Endodermal cell (in vitro differentiated cells): Measurements from ENCODE around the gene MPHOSPH10. TPM values are rescaled to one million over a fixed set of nuclear protein-coding genes. Genes with fewer than 3 reads are reported as not detected.

Source experiments
- DNase-seq: peaks from one replicate; pipeline ENCODE4 v3.0.0-alpha.2; 2017
- H3K27ac ChIP-seq: 2 replicates; pipeline ENCODE4 v1.5.1; 2013; ENCODE audit warnings: mild to moderate bottlenecking, low read depth, low read length, moderate library complexity
- H3K27me3 ChIP-seq: 2 replicates; pipeline ENCODE4 v1.6.1; 2013; ENCODE audit warnings: mild to moderate bottlenecking, low read length, moderate library complexity; ENCODE audit not compliant: insufficient read depth, control insufficient read depth, poor library complexity, severe bottlenecking
- H3K36me3 ChIP-seq: 2 replicates; pipeline ENCODE4 v1.7.0; 2013; ENCODE audit warnings: mild to moderate bottlenecking, low read length, moderate library complexity; ENCODE audit not compliant: control insufficient read depth, insufficient read depth
- H3K4me1 ChIP-seq: one replicate; pipeline ENCODE4 v1.7.0; 2013; ENCODE audit warnings: low read length; ENCODE audit not compliant: control insufficient read depth, insufficient read depth
- H3K4me3 ChIP-seq: 2 replicates; pipeline ENCODE4 v1.5.1; 2013; ENCODE audit warnings: mild to moderate bottlenecking, low read length, moderate library complexity
- H3K9ac ChIP-seq: 2 replicates; pipeline ENCODE4 v1.6.1; 2013; ENCODE audit warnings: mild to moderate bottlenecking, low read length, moderate library complexity; ENCODE audit not compliant: poor library complexity, severe bottlenecking; ENCODE audit errors: extremely low read depth
- H3K9me3 ChIP-seq: 2 replicates; pipeline ENCODE4 v1.6.1; 2013; ENCODE audit warnings: mild to moderate bottlenecking, low read length, moderate library complexity; ENCODE audit not compliant: control insufficient read depth
- H3K27ac Mint-ChIP-seq: 2 replicates; pipeline ENCODE4 v1.8.0; 2020; ENCODE audit warnings: mixed read lengths
- H3K27me3 Mint-ChIP-seq: 2 replicates; pipeline ENCODE4 v1.8.0; 2021; ENCODE audit warnings: mild to moderate bottlenecking, mixed read lengths; ENCODE audit not compliant: insufficient read depth
- H3K36me3 Mint-ChIP-seq: 2 replicates; pipeline ENCODE4 v1.8.0; 2020; ENCODE audit warnings: low read depth, mixed read lengths
- H3K4me1 Mint-ChIP-seq: 2 replicates; pipeline ENCODE4 v1.8.0; 2020; ENCODE audit warnings: mixed read lengths
- H3K4me3 Mint-ChIP-seq: 2 replicates; pipeline ENCODE4 v1.8.0; 2020; ENCODE audit warnings: mild to moderate bottlenecking, moderate library complexity, mixed read lengths
- H3K9me3 Mint-ChIP-seq: 2 replicates; pipeline ENCODE4 v1.8.0; 2020; ENCODE audit warnings: mild to moderate bottlenecking, mixed read lengths
- CTCF ChIP-seq: fragments of 200-600 bp; sonication (generic); conservative IDR thresholded peaks from 2 replicates; pipeline ENCODE4 v1.5.0; 2021; ENCODE audit warnings: antibody characterized with exemption, mild to moderate bottlenecking
- WGBS, 2 experiments: methylation state at CpG; one replicate each; pipeline versions ENCODE4 v1.1.5 to v1.1.7; 2013; ENCODE audit warnings: missing lambda C conversion rate in 2 of 2, mixed read lengths in 1 of 2; ENCODE audit not compliant: insufficient coverage in 1 of 2, insufficient read length in 1 of 2; 5-methylcytosine and 5-hydroxymethylcytosine counted together
- total RNA-seq, 2 donors: library from RNA; stranded (reverse); fragmentation: NEBNext Ultra II Directional in 1 of 2; extraction: Animal tissue kit (Norgen Biotek cat#: 25700) in 1 of 2; gene quantifications; 2 replicates in 1 of 2; 3 replicates in 1 of 2; pipeline ENCODE4 v1.2.1, GENCODE V29; 2021

Gene MPHOSPH10
- total RNA-seq, 2 donors from 2014 or later, result 30.2 to 35.8 TPM

DNA sequence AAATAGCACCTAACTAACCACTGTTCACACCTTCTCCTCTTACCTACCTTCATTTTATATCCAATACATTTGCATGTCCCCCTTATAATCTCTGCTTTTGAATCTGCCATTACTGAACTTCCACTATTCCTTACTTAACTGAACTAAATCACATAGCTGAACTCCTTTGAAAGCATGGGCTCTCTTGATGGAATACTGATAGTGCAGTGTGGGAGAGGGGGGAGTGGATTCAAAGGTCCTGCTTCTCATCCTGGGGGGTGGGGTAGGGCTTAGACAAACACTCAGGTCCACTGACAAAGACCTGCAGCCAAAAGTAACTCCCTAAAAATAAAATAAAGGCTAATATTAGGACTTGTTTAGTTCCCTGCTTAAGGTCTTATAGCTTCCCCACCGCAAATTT is 9.0 kb upstream of the MPHOSPH10 start:
- Mint-ChIP-seq H3K27ac (no peak overlapping the region), H3K36me3 (peaks cover 39% of the 10 kb centered on the region), H3K9me3 (peaks cover 6% of the 10 kb centered on the region), H3K4me3 (no peak overlapping the region), H3K27me3 (no peaks in the 10 kb centered on the region), H3K4me1 (no peaks in the 10 kb centered on the region)
- TF ChIP-seq CTCF, result no peak
- no peak for DNase-seq
- 83 to 91% methylated on average over 1 of the region's 1 CpG for WGBS, 2 experiments
- no peaks in the 10 kb centered on the region for H3K4me1 ChIP-seq
- H3K9ac ChIP-seq, result no peak overlapping the region
- H3K4me3 ChIP-seq, result no peak overlapping the region
- peaks cover 8% of the 10 kb centered on the region for H3K9me3 ChIP-seq
- no peaks in the 10 kb centered on the region for H3K27me3 ChIP-seq
- H3K27ac ChIP-seq, result no peak overlapping the region
- H3K36me3 ChIP-seq, result peaks cover 37% of the 10 kb centered on the region

GRCh38 chr2:71122387-71123298 is 7.8 kb upstream of the MPHOSPH10 start:
- 92 to 96% methylated on average over 6 to 7 of the region's 7 CpGs for WGBS, 2 experiments
- Histone ChIP-seq H3K27me3 (no peaks in the 10 kb centered on the region), H3K9ac (no peak overlapping the region), H3K4me1 (no peaks in the 10 kb centered on the region), H3K27ac (no peak overlapping the region), H3K36me3 (peaks cover 26% of the 10 kb centered on the region), H3K4me3 (no peak overlapping the region), H3K9me3 (peaks cover 8% of the 10 kb centered on the region)
- peaks cover 6% of the 10 kb centered on the region for H3K9me3 Mint-ChIP-seq
- H3K4me1 Mint-ChIP-seq, result no peaks in the 10 kb centered on the region
- H3K36me3 Mint-ChIP-seq, result peaks cover 34% of the 10 kb centered on the region
- H3K27me3 Mint-ChIP-seq, result no peaks in the 10 kb centered on the region
- no peak overlapping the region for H3K4me3 Mint-ChIP-seq
- TF ChIP-seq CTCF, result no peak
- DNase-seq, result no peak
- no peak overlapping the region for H3K27ac Mint-ChIP-seq

DNA sequence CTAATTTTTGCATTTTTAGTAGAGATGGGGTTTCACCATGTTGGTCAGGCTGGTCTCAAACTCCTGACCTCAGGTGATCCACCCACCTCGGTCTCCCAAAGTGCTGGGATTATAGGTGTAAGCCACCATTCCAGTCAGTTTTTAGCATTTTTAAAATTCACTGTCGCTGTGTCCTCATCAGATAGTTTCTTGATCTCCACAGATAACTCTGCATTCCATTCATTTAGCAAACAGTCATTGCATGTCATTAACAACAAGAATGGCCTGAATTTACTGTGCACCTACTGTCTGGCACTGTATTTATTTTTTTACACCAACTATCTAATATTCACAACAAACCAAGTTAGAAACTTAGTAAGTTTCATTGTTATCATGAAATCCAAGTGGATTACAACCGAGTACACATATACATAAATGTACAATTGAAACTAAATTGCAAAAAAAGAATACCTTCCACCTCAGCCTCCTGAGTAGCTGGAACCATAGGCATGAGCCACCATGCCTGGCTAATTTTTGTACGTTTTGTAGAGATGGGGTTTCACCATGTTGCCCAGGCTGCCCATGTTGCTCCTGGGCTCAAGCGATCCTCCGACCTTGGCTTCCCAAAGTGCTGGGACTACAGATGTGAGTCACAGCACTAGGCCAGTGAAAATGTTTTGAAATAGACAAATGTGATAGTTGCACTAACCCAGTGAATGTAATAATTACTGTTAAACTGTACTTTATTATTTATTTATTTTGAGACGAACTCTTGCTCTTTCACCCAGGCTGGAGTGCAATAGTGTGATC is 4.7 kb upstream of the MPHOSPH10 start:
- Mint-ChIP-seq H3K27me3 (no peaks in the 10 kb centered on the region), H3K27ac (no peak overlapping the region), H3K9me3 (peaks cover 6% of the 10 kb centered on the region), H3K4me1 (peaks cover 7% of the 10 kb centered on the region), H3K4me3 (no peak overlapping the region), H3K36me3 (peaks cover 25% of the 10 kb centered on the region)
- peaks cover 8% of the 10 kb centered on the region for H3K9me3 ChIP-seq
- 95 to 98% methylated on average over 2 to 7 of the region's 7 CpGs for WGBS, 2 experiments
- no peaks in the 10 kb centered on the region for H3K4me1 ChIP-seq
- H3K27me3 ChIP-seq, result no peaks in the 10 kb centered on the region
- H3K36me3 ChIP-seq, result peaks cover 22% of the 10 kb centered on the region
- H3K27ac ChIP-seq, result no peak overlapping the region
- H3K4me3 ChIP-seq, result no peak overlapping the region
- H3K9ac ChIP-seq, result no peak overlapping the region
- DNase-seq, result no peak
- TF ChIP-seq CTCF, result no peak
